Measurements from ENCODE around the gene FAM227B. TPM values are rescaled to one million over a fixed set of nuclear protein-coding genes. Genes with fewer than 3 reads are reported as not detected.
A peak's percentile ranks its signal among the peaks of the same experiment; 100 is the strongest.

Gene FAM227B
- total RNA-seq, 1 donor from 2014 or later, result 4.5 TPM

- POLR2A ChIA-PET, result no interaction called here
- H3K27me3 Mint-ChIP-seq, result no peaks in the 10 kb centered on the region
- DNase-seq, result no peak
- no peaks in the 10 kb centered on the region for H3K9me3 Mint-ChIP-seq
- intact Hi-C loops (cut with micrococcal nuclease), result loop anchor here (5.0 kb wide), 1 partner anchor 378 kb away; the partner anchor contains the start of gene SECISBP2L
- no peak for TF ChIP-seq CTCF (IDR thresholded peaks at IDR 0.05)
- no peak for ATAC-seq (ENCODE audit: low read depth)
- no peak overlapping the region for H3K27ac Mint-ChIP-seq
- no peak overlapping the region for H3K4me3 Mint-ChIP-seq
- H3K4me1 Mint-ChIP-seq, result peaks cover 3% of the 10 kb centered on the region
- H3K36me3 Mint-ChIP-seq (ENCODE audit: low read depth), result no peaks in the 10 kb centered on the region
- CTCF ChIA-PET, result no interaction called here
Observed at GRCh38 chr15:49424954-49425353, 195.7 kb downstream of the FAM227B start.

GRCh38 chr15:49423901-49424550, 196.6 kb downstream of the FAM227B start:
- intact Hi-C loops (cut with micrococcal nuclease), result loop anchor here (2.0 to 5.0 kb wide), 2 partner anchors 377 to 1065 kb away; partner anchors contain the start of gene SECISBP2L
- Mint-ChIP-seq H3K4me1 (peaks cover 3% of the 10 kb centered on the region), H3K27me3 (no peaks in the 10 kb centered on the region), H3K9me3 (no peaks in the 10 kb centered on the region), H3K36me3 (ENCODE audit: low read depth) (no peaks in the 10 kb centered on the region), H3K4me3 (no peak overlapping the region), H3K27ac (no peak overlapping the region)
- ChIA-PET CTCF (no interaction called here), POLR2A (no interaction called here)
- no peak for ATAC-seq (ENCODE audit: low read depth)
- DNase-seq, result no peak
- TF ChIP-seq CTCF (IDR thresholded peaks at IDR 0.05), result no peak

- no peak within 1 kb of the TSS for H3K4me3 Mint-ChIP-seq
- ATAC-seq (ENCODE audit: low read depth), result no peak
- H3K36me3 Mint-ChIP-seq (ENCODE audit: low read depth), result no peaks in the 10 kb centered on the region
- H3K9me3 Mint-ChIP-seq, result no peaks in the 10 kb centered on the region
- no peak for DNase-seq
- no peak within 1 kb of the TSS for H3K27ac Mint-ChIP-seq
- peaks cover 3% of the 10 kb centered on the region for H3K4me1 Mint-ChIP-seq
- POLR2A ChIA-PET, result no interaction called here
- intact Hi-C loops (cut with micrococcal nuclease), result loop anchor here (2.0 to 5.0 kb wide), 2 partner anchors 376 to 1064 kb away; partner anchors contain the start of gene SECISBP2L
- H3K27me3 Mint-ChIP-seq, result no peaks in the 10 kb centered on the region
- CTCF ChIA-PET, result interaction anchor here (1.1 to 4.4 kb wide), 7 partner anchors 11 to 722 kb away, joined by 3 to 64 read pairs (median 4); no protein-coding TSS in a partner anchor
- TF ChIP-seq CTCF (IDR thresholded peaks at IDR 0.05), result no peak
Observed at GRCh38 chr15:49423021-49423420, 197.6 kb downstream of the FAM227B start, which contains the start of gene FGF7. FGF7 (plus strand) TSS chr15:49423242; CDS start chr15:49424298, 1,056 bp downstream.

- H3K4me1 Mint-ChIP-seq, result peaks cover 3% of the 10 kb centered on the region
- DNase-seq, result peak; percentile 18
- ChIA-PET POLR2A (no interaction called here), CTCF (interaction anchor here (0.6 to 4.4 kb wide), 9 partner anchors 8 to 723 kb away, joined by 3 to 64 read pairs (median 4); no protein-coding TSS in a partner anchor)
- no peak overlapping the region for H3K4me3 Mint-ChIP-seq
- H3K36me3 Mint-ChIP-seq (ENCODE audit: low read depth), result no peaks in the 10 kb centered on the region
- no peaks in the 10 kb centered on the region for H3K9me3 Mint-ChIP-seq
- no peak overlapping the region for H3K27ac Mint-ChIP-seq
- intact Hi-C loops (cut with micrococcal nuclease), result loop anchor here (1.0 to 5.0 kb wide), 5 partner anchors 187 to 1063 kb away; partner anchors contain the start of gene SECISBP2L
- no peak for TF ChIP-seq CTCF (IDR thresholded peaks at IDR 0.05)
- ATAC-seq (ENCODE audit: low read depth), result peak; percentile 42
- peaks cover 3% of the 10 kb centered on the region for H3K27me3 Mint-ChIP-seq
Observed at GRCh38 chr15:49421991-49422390, 198.6 kb downstream of the FAM227B start.

- ATAC-seq (ENCODE audit: low read depth), result no peak
- Mint-ChIP-seq H3K4me3 (no peak overlapping the region), H3K27ac (no peak overlapping the region), H3K36me3 (ENCODE audit: low read depth) (no peaks in the 10 kb centered on the region), H3K4me1 (peaks cover 3% of the 10 kb centered on the region), H3K9me3 (no peaks in the 10 kb centered on the region), H3K27me3 (peaks cover 16% of the 10 kb centered on the region)
- ChIA-PET POLR2A (no interaction called here), CTCF (no interaction called here)
- no peak for TF ChIP-seq CTCF (IDR thresholded peaks at IDR 0.05)
- no peak for DNase-seq
- intact Hi-C loops (cut with micrococcal nuclease), result no loop called here
Observed at GRCh38 chr15:49418811-49419210, 201.8 kb downstream of the FAM227B start.

Measured in activated B cell treated with CpG ODN at 0.5 μM for 24 hours (primary cell).